ENCODE measurements around the gene AP4B1. TPM values are rescaled to one million over a fixed set of nuclear protein-coding genes. Genes with fewer than 3 reads are reported as not detected.

AP4B1 gene
- total RNA-seq, 1 donor from 2014 or later, result 31.6 TPM

- no peaks in the 10 kb centered on the region for H3K27me3 Mint-ChIP-seq (ENCODE audit: low read depth)
- peaks cover 8% of the 10 kb centered on the region for H3K4me1 Mint-ChIP-seq
- no peak for TF ChIP-seq CTCF (IDR thresholded peaks at IDR 0.05; ENCODE audit: unreplicated experiment)
- H3K36me3 Mint-ChIP-seq, result peaks cover 24% of the 10 kb centered on the region
- no peak overlapping the region for H3K4me3 Mint-ChIP-seq
- H3K9me3 Mint-ChIP-seq, result no peaks in the 10 kb centered on the region
- no peak overlapping the region for H3K27ac Mint-ChIP-seq
- no peak for DNase-seq (ENCODE audit: low spot score in 2 of 2, unreplicated experiment in 2 of 2)
Measured at GRCh38 chr1:113899111-113899510, 5.5 kb downstream of the AP4B1 start.

GRCh38 chr1:113898241-113898814 lies 6.3 kb downstream of the AP4B1 start:
- no peak for DNase-seq (ENCODE audit: low spot score in 2 of 2, unreplicated experiment in 2 of 2)
- H3K36me3 Mint-ChIP-seq, result peaks cover 24% of the 10 kb centered on the region
- no peaks in the 10 kb centered on the region for H3K9me3 Mint-ChIP-seq
- no peak overlapping the region for H3K27ac Mint-ChIP-seq
- H3K4me3 Mint-ChIP-seq, result no peak overlapping the region
- no peak for TF ChIP-seq CTCF (IDR thresholded peaks at IDR 0.05; ENCODE audit: unreplicated experiment)
- no peaks in the 10 kb centered on the region for H3K27me3 Mint-ChIP-seq (ENCODE audit: low read depth)
- H3K4me1 Mint-ChIP-seq, result peaks cover 2% of the 10 kb centered on the region

DNA sequence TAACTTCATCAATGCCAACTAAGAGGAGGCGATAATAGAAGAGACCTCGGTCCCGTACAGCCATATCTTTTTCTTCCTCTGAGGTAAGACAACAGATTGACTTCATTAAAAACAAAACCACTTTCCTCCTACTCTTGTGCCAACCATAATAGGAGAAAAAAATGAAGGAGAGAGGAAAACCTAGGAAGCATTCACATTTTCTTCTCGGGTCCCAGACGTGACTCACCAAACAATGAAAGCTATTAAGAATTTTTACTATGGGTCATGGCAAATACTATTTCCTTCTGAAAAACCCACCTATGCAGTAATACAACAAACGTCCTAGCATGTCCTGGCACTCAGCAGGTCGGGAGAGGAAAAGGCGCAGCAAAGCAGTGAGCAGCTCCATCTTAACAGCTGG lies 8.6 kb downstream of the AP4B1 start:
- Mint-ChIP-seq H3K27ac (no peak overlapping the region), H3K36me3 (peaks cover 22% of the 10 kb centered on the region), H3K4me1 (no peaks in the 10 kb centered on the region), H3K27me3 (ENCODE audit: low read depth) (no peaks in the 10 kb centered on the region), H3K9me3 (no peaks in the 10 kb centered on the region), H3K4me3 (no peak overlapping the region)
- TF ChIP-seq CTCF (IDR thresholded peaks at IDR 0.05; ENCODE audit: unreplicated experiment), result no peak
- DNase-seq (ENCODE audit: low spot score in 2 of 2, unreplicated experiment in 2 of 2), result no peak

DNA sequence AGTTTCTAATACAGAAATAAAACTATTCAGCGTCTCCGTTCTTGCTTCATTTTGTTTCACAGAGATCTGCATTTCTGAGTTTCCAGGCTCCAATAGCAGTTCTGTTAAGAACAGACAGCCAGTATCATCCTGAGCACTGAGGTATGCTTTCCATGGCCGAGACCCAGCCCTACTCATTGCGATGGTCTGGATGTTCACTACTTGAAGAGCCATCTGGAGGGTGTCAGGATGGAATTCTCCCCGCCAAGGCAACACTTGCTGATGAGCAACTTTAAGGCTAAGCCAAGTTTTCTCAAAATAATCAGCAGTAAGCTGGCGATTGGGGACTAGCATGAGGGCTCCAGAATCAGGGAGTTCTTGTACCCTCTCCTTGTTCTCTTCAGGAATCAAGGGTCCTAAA lies 9.5 kb downstream of the AP4B1 start:
- no peak for TF ChIP-seq CTCF (IDR thresholded peaks at IDR 0.05; ENCODE audit: unreplicated experiment)
- Mint-ChIP-seq H3K9me3 (no peaks in the 10 kb centered on the region), H3K27me3 (ENCODE audit: low read depth) (no peaks in the 10 kb centered on the region), H3K4me3 (no peak overlapping the region), H3K27ac (no peak overlapping the region), H3K4me1 (no peaks in the 10 kb centered on the region), H3K36me3 (peaks cover 22% of the 10 kb centered on the region)
- DNase-seq (ENCODE audit: low spot score in 2 of 2, unreplicated experiment in 2 of 2), result no peak

GRCh38 chr1:113893267-113893666 lies 11.3 kb downstream of the AP4B1 start:
- H3K27ac Mint-ChIP-seq, result no peak overlapping the region
- no peak overlapping the region for H3K4me3 Mint-ChIP-seq
- H3K9me3 Mint-ChIP-seq, result no peaks in the 10 kb centered on the region
- TF ChIP-seq CTCF (IDR thresholded peaks at IDR 0.05; ENCODE audit: unreplicated experiment), result no peak
- no peaks in the 10 kb centered on the region for H3K27me3 Mint-ChIP-seq (ENCODE audit: low read depth)
- peaks cover 16% of the 10 kb centered on the region for H3K36me3 Mint-ChIP-seq
- H3K4me1 Mint-ChIP-seq, result no peaks in the 10 kb centered on the region
- DNase-seq (ENCODE audit: low spot score in 2 of 2, unreplicated experiment in 2 of 2), result no peak
